GM19395 (cell line): ENCODE data around the gene STAB1.

Experiments
- ATAC-seq: cut with Tn5 transposase; IDR thresholded peaks from one replicate; pipeline ENCODE4 v1.9.1; 2021; ENCODE audit warnings: mild to moderate bottlenecking, moderate library complexity; ENCODE audit not compliant: unreplicated experiment

The STAB1 gene

GRCh38 chr3:52503788-52504424 lies 8.8 kb downstream of the STAB1 start:
- ATAC-seq, result no peak

- ATAC-seq, result no peak
Measured at GRCh38 chr3:52504977-52505376, 9.8 kb downstream of the STAB1 start.

GRCh38 chr3:52506266-52506966 lies 11.3 kb downstream of the STAB1 start:
- no peak for ATAC-seq

GRCh38 chr3:52507359-52507758 lies 12.2 kb downstream of the STAB1 start:
- no peak for ATAC-seq

- no peak for ATAC-seq
Measured at GRCh38 chr3:52509753-52510328, 14.7 kb downstream of the STAB1 start.

- ATAC-seq, result no peak
Measured at GRCh38 chr3:52511509-52511908, 16.4 kb downstream of the STAB1 start.

GRCh38 chr3:52512105-52512504 lies 17.0 kb downstream of the STAB1 start:
- ATAC-seq, result no peak

GRCh38 chr3:52512727-52513126 lies 17.6 kb downstream of the STAB1 start:
- ATAC-seq, result no peak

- ATAC-seq, result no peak
Measured at GRCh38 chr3:52513281-52513680, 18.1 kb downstream of the STAB1 start.

GRCh38 chr3:52514576-52514975 lies 19.4 kb downstream of the STAB1 start:
- no peak for ATAC-seq

GRCh38 chr3:52515192-52515591 lies 20.1 kb downstream of the STAB1 start:
- no peak for ATAC-seq

- ATAC-seq, result no peak
Measured at GRCh38 chr3:52516509-52517195, 21.5 kb downstream of the STAB1 start.

GRCh38 chr3:52517796-52518722 lies 22.9 kb downstream of the STAB1 start:
- ATAC-seq, result no peak

GRCh38 chr3:52518723-52519444 lies 23.7 kb downstream of the STAB1 start:
- ATAC-seq, result no peak

GRCh38 chr3:52519445-52520140 lies 24.5 kb downstream of the STAB1 start:
- ATAC-seq, result no peak

- ATAC-seq, result no peak
Measured at GRCh38 chr3:52520141-52520667, 25.1 kb downstream of the STAB1 start.

- no peak for ATAC-seq
Measured at GRCh38 chr3:52520716-52521487, 25.8 kb downstream of the STAB1 start.

- no peak for ATAC-seq
Measured at GRCh38 chr3:52521488-52521824, 26.3 kb downstream of the STAB1 start.
